WTC11 (cell line): ENCODE results near the gene LAMTOR4. TPM values are rescaled to one million over a fixed set of nuclear protein-coding genes. Genes with fewer than 3 reads are reported as not detected.

Experiments
- ATAC-seq: fragments of 200-7000 bp; cut with Tn5 transposase; 2 replicates; pipeline ENCODE4 v1.10.0; 2021; ENCODE audit warnings: mild to moderate bottlenecking, moderate library complexity
- CTCF ChIA-PET: fragments of 300-600 bp; sonication (Branson Sonifier 250); formaldehyde crosslinking; loops from one replicate; lab custom pipeline; 2021; ENCODE audit warnings: antibody characterized with exemption; lab: Charles Lee
- POLR2A ChIA-PET: fragments of 350-600 bp; sonication (Branson Sonifier 250); formaldehyde crosslinking; loops from one replicate; lab custom pipeline; 2021; ENCODE audit warnings: antibody characterized with exemption; lab: Charles Lee
- DNase-seq: peaks from one replicate; pipeline ENCODE4 v3.0.0; 2021; ENCODE audit warnings: low spot score
- H3K27ac Mint-ChIP-seq: 2 replicates; pipeline ENCODE4 v1.8.0; 2021; ENCODE audit warnings: mixed read lengths
- H3K27me3 Mint-ChIP-seq: 2 replicates; pipeline ENCODE4 v1.8.0; 2021; ENCODE audit warnings: low read depth, mild to moderate bottlenecking, moderate library complexity, mixed read lengths
- H3K36me3 Mint-ChIP-seq: 2 replicates; pipeline ENCODE4 v1.8.0; 2021; ENCODE audit warnings: mixed read lengths
- H3K4me1 Mint-ChIP-seq: 2 replicates; pipeline ENCODE4 v1.8.0; 2022; ENCODE audit warnings: mixed read lengths
- H3K4me3 Mint-ChIP-seq: 2 replicates; pipeline ENCODE4 v1.8.0; 2021; ENCODE audit warnings: mild to moderate bottlenecking, moderate library complexity, mixed read lengths
- H3K9me3 Mint-ChIP-seq: 2 replicates; pipeline ENCODE4 v1.8.0; 2021; ENCODE audit warnings: mixed read lengths
- NR3C1 ChIP-seq: sonication (generic); formaldehyde crosslinking; conservative IDR thresholded peaks from 2 replicates; pipeline ENCODE4 v1.8.1; 2023; ENCODE audit warnings: low read depth, mild to moderate bottlenecking, missing genetic modification reagents
- RORB ChIP-seq: fragments of 250-450 bp; sonication (Bioruptor Pico); IDR thresholded peaks from 2 replicates; pipeline ENCODE4 v1.9.0; 2021; ENCODE audit warnings: mild to moderate bottlenecking
- ZNF396 ChIP-seq: fragments of 250-450 bp; sonication (Bioruptor Pico); IDR thresholded peaks from 2 replicates; pipeline ENCODE4 v1.8.0; 2021; ENCODE audit warnings: mild to moderate bottlenecking, moderate library complexity, borderline replicate concordance
- microRNA-seq: library from miRNA; unstranded; fragments of <30 nt; microRNA quantifications from one replicate; pipeline ENCODE4 v1.2.0, GENCODE V29; 2022; ENCODE audit warnings: borderline number of aligned reads
- total RNA-seq: library from RNA; stranded (reverse); gene quantifications from 3 replicates; pipeline ENCODE4 v1.2.3, GENCODE V29; 2021
- TF ChIP-seq, protein P1 (sequence below): sonication (generic); formaldehyde crosslinking; IDR thresholded peaks from 2 replicates; pipeline ENCODE4 v1.8.0; 2022; ENCODE audit warnings: mild to moderate bottlenecking, missing genetic modification reagents
- TF ChIP-seq, protein P2 (sequence below): sonication (generic); formaldehyde crosslinking; IDR thresholded peaks from 2 replicates; pipeline ENCODE4 v1.8.1; 2023; ENCODE audit warnings: mild to moderate bottlenecking, moderate library complexity, missing genetic modification reagents
- TF ChIP-seq, protein P3 (sequence below): fragments of 250-450 bp; sonication (Bioruptor Pico); IDR thresholded peaks from 2 replicates; pipeline ENCODE4 v1.9.0; 2021; ENCODE audit warnings: mild to moderate bottlenecking

LAMTOR4 gene
- total RNA-seq, 1 experiment from 2014 or later, result 199 TPM

DNA sequence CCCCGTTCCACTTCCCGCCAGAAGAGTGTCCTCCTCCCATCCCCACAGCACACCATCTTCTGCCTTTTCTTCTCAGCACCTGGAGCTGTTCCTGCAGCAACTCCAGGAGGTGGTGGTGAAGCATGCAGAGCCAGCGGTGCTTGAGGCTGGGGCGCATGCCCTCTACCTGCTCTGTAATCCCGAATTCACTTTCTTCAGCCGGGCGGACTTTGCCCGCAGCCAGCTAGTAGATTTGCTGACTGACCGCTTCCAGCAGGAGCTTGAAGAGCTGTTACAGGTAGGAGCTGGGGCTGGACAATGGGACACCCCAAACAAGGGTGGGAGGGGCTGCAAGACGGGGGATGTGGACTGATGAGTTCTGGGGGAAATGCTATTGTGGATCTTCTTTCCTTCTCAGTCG lies 52.0 kb downstream of the LAMTOR4 start:
- H3K27me3 Mint-ChIP-seq, result peaks cover 52% of the 10 kb centered on the region
- H3K4me3 Mint-ChIP-seq, result no peak overlapping the region
- DNase-seq, result no peak
- no peak for ATAC-seq
- no peak overlapping the region for H3K27ac Mint-ChIP-seq
- peaks cover 14% of the 10 kb centered on the region for H3K4me1 Mint-ChIP-seq
- POLR2A ChIA-PET, result interaction anchor here (0.9 kb wide), 1 partner anchor 10 kb away, joined by 3 read pairs; no protein-coding TSS in a partner anchor
- TF ChIP-seq RORB (CRISPR knock-in tag) (no peak), ZNF396 (no peak), NR3C1 (no peak)
- TF ChIP-seq, protein P1, sequence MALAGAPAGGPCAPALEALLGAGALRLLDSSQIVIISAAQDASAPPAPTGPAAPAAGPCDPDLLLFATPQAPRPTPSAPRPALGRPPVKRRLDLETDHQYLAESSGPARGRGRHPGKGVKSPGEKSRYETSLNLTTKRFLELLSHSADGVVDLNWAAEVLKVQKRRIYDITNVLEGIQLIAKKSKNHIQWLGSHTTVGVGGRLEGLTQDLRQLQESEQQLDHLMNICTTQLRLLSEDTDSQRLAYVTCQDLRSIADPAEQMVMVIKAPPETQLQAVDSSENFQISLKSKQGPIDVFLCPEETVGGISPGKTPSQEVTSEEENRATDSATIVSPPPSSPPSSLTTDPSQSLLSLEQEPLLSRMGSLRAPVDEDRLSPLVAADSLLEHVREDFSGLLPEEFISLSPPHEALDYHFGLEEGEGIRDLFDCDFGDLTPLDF (CRISPR knock-in tag), result no peak
- TF ChIP-seq, protein P2, sequence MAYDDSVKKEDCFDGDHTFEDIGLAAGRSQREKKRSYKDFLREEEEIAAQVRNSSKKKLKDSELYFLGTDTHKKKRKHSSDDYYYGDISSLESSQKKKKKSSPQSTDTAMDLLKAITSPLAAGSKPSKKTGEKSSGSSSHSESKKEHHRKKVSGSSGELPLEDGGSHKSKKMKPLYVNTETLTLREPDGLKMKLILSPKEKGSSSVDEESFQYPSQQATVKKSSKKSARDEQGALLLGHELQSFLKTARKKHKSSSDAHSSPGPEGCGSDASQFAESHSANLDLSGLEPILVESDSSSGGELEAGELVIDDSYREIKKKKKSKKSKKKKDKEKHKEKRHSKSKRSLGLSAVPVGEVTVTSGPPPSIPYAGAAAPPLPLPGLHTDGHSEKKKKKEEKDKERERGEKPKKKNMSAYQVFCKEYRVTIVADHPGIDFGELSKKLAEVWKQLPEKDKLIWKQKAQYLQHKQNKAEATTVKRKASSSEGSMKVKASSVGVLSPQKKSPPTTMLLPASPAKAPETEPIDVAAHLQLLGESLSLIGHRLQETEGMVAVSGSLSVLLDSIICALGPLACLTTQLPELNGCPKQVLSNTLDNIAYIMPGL (CRISPR knock-in tag), result no peak
- TF ChIP-seq, protein P3, sequence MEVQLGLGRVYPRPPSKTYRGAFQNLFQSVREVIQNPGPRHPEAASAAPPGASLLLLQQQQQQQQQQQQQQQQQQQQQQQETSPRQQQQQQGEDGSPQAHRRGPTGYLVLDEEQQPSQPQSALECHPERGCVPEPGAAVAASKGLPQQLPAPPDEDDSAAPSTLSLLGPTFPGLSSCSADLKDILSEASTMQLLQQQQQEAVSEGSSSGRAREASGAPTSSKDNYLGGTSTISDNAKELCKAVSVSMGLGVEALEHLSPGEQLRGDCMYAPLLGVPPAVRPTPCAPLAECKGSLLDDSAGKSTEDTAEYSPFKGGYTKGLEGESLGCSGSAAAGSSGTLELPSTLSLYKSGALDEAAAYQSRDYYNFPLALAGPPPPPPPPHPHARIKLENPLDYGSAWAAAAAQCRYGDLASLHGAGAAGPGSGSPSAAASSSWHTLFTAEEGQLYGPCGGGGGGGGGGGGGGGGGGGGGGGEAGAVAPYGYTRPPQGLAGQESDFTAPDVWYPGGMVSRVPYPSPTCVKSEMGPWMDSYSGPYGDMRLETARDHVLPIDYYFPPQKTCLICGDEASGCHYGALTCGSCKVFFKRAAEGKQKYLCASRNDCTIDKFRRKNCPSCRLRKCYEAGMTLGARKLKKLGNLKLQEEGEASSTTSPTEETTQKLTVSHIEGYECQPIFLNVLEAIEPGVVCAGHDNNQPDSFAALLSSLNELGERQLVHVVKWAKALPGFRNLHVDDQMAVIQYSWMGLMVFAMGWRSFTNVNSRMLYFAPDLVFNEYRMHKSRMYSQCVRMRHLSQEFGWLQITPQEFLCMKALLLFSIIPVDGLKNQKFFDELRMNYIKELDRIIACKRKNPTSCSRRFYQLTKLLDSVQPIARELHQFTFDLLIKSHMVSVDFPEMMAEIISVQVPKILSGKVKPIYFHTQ (CRISPR knock-in tag), result no peak
- no peaks in the 10 kb centered on the region for H3K9me3 Mint-ChIP-seq
- H3K36me3 Mint-ChIP-seq, result no peaks in the 10 kb centered on the region
- CTCF ChIA-PET, result interaction anchor here (0.6 to 1.6 kb wide), 3 partner anchors 12 to 68 kb away, joined by 3 to 4 read pairs (median 4); no protein-coding TSS in a partner anchor

Small RNAs within 50 kb of the gene (microRNA-seq; reads per million reads assigned to microRNA genes)
- not detected for gene MIR4658

Other genes starting within 250 kb of the LAMTOR4 start
- 6.6 to 9.8 TPM (median 9.3 TPM) in 3 replicates for gene TRIM4, start 229.4 kb upstream of the LAMTOR4 start, total RNA-seq
- 2.9 to 3.7 TPM (median 3.4 TPM) in 3 replicates for gene GJC3, start 219.3 kb upstream of the LAMTOR4 start, total RNA-seq
- 1.6 to 2.7 TPM (median 1.8 TPM) in 3 replicates for gene AZGP1, start 172.9 kb upstream of the LAMTOR4 start, total RNA-seq
- gene ZKSCAN1, start 133.3 kb upstream of the LAMTOR4 start, total RNA-seq, result 46.6 to 51.8 TPM (median 47.6 TPM) in 3 replicates
- gene ZSCAN21, start 99.1 kb upstream of the LAMTOR4 start, total RNA-seq, result 25.5 to 27.2 TPM (median 26.2 TPM) in 3 replicates
- gene ZNF3, start 67.2 kb upstream of the LAMTOR4 start, total RNA-seq, result 38.1 to 48.3 TPM (median 39.1 TPM) in 3 replicates
- 118 to 124 TPM (median 119 TPM) in 3 replicates for gene COPS6, start 59.9 kb upstream of the LAMTOR4 start, total RNA-seq
- 306 to 351 TPM (median 315 TPM) in 3 replicates for gene MCM7, start 47.5 kb upstream of the LAMTOR4 start, total RNA-seq
- 16.9 to 18.0 TPM (median 17.4 TPM) in 3 replicates for gene AP4M1, start 47.3 kb upstream of the LAMTOR4 start, total RNA-seq
- 121 to 132 TPM (median 122 TPM) in 3 replicates for gene TAF6, start 29.6 kb upstream of the LAMTOR4 start, total RNA-seq
- 14.3 to 15.1 TPM (median 14.6 TPM) in 3 replicates for gene CNPY4, start 29.3 kb upstream of the LAMTOR4 start, total RNA-seq
- gene MBLAC1, start 22.0 kb upstream of the LAMTOR4 start, total RNA-seq, result 3.0 to 3.5 TPM (median 3.0 TPM) in 3 replicates
- 25.0 to 28.0 TPM (median 25.1 TPM) in 3 replicates for gene TRAPPC14, start 9.8 kb downstream of the LAMTOR4 start, total RNA-seq
- gene GAL3ST4, start 19.7 kb downstream of the LAMTOR4 start, total RNA-seq, result 8.1 to 10.3 TPM (median 8.9 TPM) in 3 replicates
- 52.1 to 63.9 TPM (median 63.0 TPM) in 3 replicates for gene GPC2, start 28.5 kb downstream of the LAMTOR4 start, total RNA-seq
- gene STAG3, start 29.0 kb downstream of the LAMTOR4 start, total RNA-seq, result 5.2 to 7.6 TPM (median 5.5 TPM) in 3 replicates
- 0.37 to 0.55 TPM in 2 of 3 replicates, not detected in the other for gene PVRIG, start 71.0 kb downstream of the LAMTOR4 start, total RNA-seq
- gene SPDYE3, start 158.8 kb downstream of the LAMTOR4 start, total RNA-seq, result not detected in 3 replicates
- gene PILRB, start 209.2 kb downstream of the LAMTOR4 start, total RNA-seq, result 30.2 to 35.8 TPM (median 30.7 TPM) in 3 replicates
- 1.8 to 3.2 TPM (median 3.0 TPM) in 3 replicates for gene PILRA, start 224.6 kb downstream of the LAMTOR4 start, total RNA-seq